HPDE6-E6E7 (cell line): ENCODE results near the gene EIF2S1.
"Not testable (repeated sequence)": the region's sequence is repeated elsewhere in the genome, so short reads cannot be mapped to it uniquely, and the experiment has no call there.

Experiments
- DNase-seq: peaks from one replicate; pipeline ENCODE4 v3.0.0; 2011; ENCODE audit warnings: missing footprints; ENCODE audit errors: extremely low spot score

Gene EIF2S1

GRCh38 chr14:67411370-67411769, 51.2 kb downstream of the EIF2S1 start:
- no peak for DNase-seq

DNA sequence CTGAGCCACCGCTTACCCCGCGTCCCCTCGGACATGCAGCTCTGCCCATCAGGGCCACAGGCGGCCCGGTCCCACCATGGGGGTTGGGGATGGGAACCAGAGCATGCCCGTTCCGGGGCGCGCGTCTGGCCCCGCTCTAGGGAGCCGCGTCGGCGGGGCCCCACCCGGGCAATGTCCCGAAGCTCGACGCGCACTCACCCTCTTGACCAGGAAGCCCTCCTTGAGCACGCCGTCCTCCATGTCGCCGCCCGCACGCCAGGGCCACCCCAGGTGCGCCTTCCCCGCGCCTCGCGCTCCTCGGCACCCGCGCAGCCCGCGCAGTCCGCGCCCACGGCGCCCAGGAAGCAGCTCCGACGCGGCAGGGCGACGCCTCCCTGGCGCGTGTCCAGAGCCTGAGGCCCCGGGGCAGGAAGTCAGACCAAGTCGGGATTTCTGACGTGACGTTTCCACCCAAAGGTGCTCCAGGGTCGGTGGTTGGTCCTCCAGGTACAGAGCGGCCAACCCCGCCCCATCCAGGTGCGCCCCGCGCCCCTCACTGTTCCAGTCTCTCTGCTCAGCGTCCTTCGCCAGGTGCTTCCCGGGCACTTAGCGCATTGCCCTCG, 51.8 kb downstream of the EIF2S1 start, which contains the start of gene PLEK2:
Gene PLEK2, minus strand, starts transcription at position 346 of the 602 bp plus-strand sequence. Its CDS starts 106 bp downstream, at position 240.
- peak; percentile 64 for DNase-seq

- DNase-seq = peak; percentile 68
These were observed 54.0 kb downstream of the EIF2S1 start for GRCh38 chr14:67413806-67414769.

DNA sequence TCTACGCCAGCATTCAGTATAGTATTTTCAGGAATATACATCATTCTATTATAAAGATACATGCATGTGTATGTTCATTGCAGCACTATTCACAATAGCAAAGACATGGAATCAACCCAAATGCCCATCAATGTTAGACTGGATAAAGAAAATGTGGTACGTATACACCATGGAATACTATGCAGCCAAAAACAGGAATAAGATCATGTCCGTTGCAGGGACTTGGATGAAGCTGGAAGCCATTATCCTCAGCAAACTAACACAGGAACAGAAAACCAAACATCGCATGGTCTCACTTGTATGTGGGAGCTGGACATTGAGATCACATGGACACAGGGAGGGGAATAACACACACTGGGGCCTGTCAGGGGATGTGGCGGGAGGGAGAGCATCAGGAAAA, 55.5 kb downstream of the EIF2S1 start:
- DNase-seq = not testable (repeated sequence)

DNA sequence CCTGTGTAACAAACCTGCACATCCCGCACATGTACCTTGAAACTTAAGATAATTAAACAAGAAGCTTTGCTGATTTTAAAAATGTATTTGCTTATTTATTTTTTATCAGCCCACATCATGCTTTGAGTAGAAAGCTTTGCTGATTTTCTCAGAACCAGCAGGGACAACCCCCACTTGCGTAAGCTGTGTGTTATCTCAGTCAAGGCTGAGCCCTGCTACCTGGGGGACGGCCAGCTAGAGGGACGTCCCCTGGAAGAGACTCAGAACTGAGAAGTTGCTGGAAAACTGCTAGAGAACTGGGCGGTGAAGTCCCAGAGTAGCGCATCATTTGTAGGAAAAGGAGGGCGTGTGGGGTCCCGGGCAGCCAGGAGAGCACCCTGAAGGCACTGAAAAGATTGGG, 56.0 kb downstream of the EIF2S1 start:
- DNase-seq = no peak

DNA sequence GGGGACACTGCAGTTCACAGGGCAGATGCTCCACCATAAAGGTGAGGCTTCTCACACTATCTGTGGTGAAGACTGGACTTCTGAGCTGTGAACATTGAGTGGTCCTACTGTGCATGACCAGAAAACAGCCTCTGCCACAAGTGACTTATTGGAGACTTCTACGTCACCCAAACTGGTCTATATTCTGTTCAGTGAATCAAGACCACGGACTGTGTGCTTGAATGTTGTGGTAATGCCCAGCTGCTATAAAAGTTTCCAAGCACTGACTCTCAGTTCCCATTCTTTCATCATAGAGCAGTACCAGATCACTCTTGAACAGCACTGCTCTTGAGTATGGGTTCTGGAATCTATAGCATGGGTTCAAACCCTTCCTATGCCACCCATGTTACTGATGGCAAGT, 56.7 kb downstream of the EIF2S1 start:
- no peak for DNase-seq

- DNase-seq = no peak
These were observed 57.5 kb downstream of the EIF2S1 start for GRCh38 chr14:67417633-67418032.

DNA sequence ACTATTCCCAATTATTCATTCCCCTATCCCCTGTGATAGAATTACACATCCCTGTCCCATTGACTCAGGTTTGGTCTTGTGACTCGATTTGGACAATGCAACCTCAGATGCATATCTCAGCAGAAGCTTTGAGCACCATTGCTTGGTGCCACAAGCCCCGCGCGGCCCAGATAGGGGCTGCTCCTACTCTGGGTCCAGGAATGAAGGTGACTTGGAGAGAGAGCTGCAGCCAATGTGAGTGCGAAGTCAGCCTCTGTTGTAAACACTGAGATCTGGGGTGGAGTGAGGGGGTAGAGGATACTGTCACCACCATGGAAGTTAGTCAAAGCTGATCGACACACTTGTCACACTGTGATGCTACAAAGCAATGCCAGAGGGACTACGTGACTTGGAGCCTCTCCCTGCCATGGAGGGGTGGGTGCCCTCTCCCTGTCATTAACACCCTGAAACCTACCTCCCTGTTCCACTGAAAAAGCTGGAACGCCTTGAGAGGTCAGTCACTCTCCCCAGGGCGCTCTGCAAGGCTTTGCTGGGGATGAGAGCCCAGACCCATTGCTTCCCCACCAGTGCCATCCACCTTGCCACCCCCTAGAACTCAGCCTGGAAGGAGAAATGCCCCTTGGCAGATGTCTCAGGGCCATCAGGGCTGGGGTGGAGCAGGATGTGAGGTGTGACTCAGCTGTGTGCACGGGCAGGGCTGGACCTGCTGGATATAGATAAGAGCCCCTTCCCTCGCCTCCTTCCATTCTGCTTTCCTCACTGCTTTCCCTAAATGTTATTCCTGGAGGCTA, 58.5 kb downstream of the EIF2S1 start:
- peak; percentile 86 for DNase-seq

DNA sequence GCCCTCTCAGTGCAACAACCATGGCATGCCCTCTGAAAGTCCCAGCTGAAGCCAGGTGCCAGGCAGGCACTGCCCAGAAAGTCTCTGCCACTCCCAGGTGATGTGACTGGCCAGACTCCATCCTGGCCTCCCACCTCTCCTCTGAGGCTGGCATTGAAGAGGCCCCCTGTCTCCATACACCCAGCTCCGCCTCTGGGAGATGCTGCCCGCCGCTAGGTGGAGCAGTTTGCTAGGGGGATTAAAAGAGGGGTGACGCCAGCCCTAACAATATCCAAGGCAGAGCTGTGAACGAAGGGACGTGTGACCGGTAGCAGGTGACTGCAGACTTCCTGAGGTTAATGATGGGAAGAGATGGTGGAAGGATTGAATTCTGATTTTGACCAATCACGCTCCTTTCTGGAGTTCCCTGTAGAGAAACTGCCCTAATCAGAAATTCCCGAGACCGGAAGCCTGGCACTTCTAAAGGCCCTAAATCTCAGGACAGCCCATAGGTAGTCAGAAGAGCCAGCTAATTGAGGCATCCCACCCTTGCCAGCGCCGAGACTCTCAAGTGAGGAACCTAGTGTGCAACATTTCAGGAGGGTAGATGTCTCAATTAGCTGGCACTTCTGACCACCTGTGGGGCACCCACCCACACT, 60.1 kb downstream of the EIF2S1 start:
- no peak for DNase-seq

GRCh38 chr14:67421356-67422224, 61.5 kb downstream of the EIF2S1 start:
- DNase-seq = no peak

- DNase-seq = no peak
These were observed 63.3 kb downstream of the EIF2S1 start for GRCh38 chr14:67423424-67423823.

- no peak for DNase-seq
These were observed 64.4 kb downstream of the EIF2S1 start for GRCh38 chr14:67424539-67424938.

- DNase-seq = no peak
These were observed 65.5 kb downstream of the EIF2S1 start for GRCh38 chr14:67425608-67426007.

DNA sequence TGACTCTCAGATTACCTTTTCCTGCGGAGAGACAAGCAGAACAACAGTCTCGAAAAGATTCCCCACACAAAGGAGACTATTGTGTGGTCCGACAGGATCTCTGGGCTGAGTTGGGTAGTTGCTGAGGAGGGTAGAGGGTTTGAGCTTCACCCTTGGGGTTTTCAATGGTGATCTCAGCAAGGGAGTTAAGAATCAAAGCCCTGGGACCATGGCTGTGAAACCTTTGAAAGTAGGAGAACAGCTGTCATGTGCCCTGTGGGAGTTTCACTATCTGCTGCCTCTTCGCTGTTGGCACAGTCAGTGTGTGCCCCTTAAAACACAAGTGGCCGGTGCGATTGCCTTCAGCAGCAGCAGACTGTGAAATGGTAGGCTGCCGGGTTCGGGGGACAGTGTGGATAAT, 66.0 kb downstream of the EIF2S1 start:
- no peak for DNase-seq

DNA sequence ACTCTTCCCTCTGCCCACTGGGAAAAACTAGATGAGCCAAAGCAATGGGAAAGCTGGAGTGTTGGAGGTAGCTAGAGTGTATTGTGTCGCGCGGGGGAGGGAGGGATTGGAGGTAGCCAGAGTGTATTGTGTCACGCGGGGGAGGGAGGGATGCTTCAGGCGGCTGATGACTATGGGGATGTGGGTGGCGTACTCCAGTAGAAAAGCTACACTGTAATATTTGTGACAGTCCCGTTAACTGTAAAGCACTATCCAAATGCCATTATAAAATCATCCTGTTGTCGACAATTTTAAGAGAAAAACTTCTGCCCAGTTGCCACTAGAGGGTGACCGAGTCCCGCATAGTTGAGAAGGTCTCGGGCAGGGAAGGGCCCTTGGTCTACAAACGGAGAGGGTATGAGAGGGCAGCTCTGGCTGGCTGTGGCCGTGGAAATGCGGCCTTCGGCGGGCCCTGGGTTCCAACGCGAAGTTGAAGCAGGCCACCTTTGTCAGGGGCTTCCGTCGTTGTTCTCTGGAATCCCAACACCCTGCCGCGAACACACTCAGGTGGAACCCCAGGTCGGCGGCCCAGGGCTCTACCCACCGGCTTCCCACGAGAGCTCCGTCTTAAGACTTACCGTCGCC, 67.0 kb downstream of the EIF2S1 start:
- DNase-seq = peak; percentile 85

DNA sequence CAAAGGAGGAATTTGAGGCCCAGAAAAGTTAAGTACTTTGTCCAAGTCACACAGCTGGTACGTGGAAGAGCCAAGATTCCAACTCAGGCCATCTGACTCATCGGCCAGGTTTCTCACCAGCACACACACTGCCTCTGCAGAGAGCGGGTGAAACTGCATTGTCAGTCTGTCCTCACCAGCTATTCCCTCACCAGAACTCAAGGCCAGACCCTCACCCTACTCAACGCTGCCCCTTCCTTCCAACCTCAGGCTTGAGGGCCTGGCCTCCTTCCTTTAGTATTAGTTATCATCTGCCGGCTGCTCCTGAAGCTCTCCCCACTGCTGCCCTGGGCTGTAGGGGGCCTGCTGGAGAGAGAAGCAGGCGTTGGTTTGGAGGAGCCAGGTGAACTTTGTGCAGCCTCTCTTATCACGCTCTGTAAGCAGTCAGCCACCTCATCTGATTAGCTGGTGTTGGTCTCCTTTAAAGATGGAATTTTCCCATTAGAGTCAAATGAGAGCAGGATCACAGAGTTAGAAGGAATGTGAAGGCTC, 68.4 kb downstream of the EIF2S1 start:
- no peak for DNase-seq

DNA sequence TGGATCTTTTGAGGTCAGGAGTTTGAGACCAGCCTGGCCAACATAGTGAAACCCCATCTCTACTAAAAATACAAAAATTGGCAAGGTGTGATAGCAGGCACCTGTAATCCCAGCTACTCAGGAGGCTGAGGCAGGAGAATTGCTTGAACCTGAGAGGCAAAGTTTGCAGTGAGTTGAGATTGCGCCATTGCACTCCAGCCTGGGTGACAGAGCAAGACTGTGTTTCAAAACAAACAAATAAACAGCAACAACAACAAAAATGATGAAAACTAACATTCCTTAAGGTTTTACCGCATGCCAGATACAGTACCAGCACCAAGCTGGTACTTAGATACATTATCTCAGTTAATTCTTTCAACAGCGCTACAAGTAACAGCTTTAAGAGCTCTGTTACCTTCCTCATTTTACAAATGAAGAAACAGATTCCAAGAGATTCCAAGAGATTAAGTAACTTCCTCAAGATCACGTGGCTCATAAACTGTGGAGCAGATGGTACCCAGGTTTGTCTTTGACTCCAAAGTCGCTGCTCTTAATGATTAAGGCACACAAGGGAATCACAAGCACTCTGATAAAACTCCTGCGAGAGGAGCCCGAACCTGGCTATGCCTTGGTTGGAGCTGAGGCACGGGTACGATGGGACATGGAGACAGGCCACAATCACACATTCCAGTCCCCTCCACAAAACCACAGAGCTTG, 69.5 kb downstream of the EIF2S1 start:
- DNase-seq = no peak

DNA sequence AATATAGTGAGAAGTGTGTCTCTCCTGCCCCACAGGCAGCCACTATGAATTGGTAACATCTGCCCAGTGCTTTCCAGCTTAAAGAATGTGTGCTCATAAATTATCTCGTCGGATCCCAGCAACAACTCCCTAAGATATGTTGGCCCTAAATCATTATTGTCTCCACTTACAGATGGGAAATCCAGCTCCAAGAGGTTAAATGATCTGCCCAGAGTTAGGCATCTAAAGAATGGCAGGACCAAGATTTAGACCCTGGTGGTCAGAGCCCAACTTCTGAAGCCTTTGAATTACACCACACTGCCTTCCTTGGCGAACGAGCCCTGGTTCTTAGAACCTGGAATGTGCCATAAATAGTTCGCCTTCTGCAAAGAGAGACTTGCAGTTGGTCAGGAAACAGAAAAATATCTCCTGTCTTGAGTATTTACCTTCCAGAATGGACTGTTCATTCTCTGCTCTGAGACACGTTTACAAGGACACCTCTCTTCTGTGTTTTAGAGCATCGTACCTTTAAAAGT, 72.0 kb downstream of the EIF2S1 start:
- no peak for DNase-seq

- DNase-seq = no peak
These were observed 75.5 kb downstream of the EIF2S1 start for GRCh38 chr14:67435603-67436002.
